Daoy (cell line): ENCODE data around the gene NUBPL. TPM values are rescaled to one million over a fixed set of nuclear protein-coding genes. Genes with fewer than 3 reads are reported as not detected.

Source experiments
- DNase-seq: peaks from one replicate; pipeline ENCODE4 v3.0.0-alpha.2; 2015; ENCODE audit warnings: low read depth
- total RNA-seq: library from RNA; depleted of rRNA; stranded (reverse); fragments of >200 nt; shearing (Covaris generic); gene quantifications from 2 replicates; pipeline ENCODE4 v1.2.3, GENCODE V29; 2014; rRNA removed

Gene NUBPL
- total RNA-seq, result 13.7 and 17.4 TPM in 2 replicates

GRCh38 chr14:31561155-31561846 is at the start of gene NUBPL:
NUBPL (plus strand) TSS chr14:31561404; CDS start chr14:31561440, 36 bp downstream.
- DNase-seq, result peak; percentile 97

GRCh38 chr14:31527087-31527486 is 34.1 kb upstream of the NUBPL start:
- DNase-seq, result no peak

GRCh38 chr14:31527546-31527945 is 33.7 kb upstream of the NUBPL start:
- DNase-seq, result no peak

- DNase-seq, result no peak
Observed at GRCh38 chr14:31529053-31529452, 32.2 kb upstream of the NUBPL start.

GRCh38 chr14:31530136-31530535 is 31.1 kb upstream of the NUBPL start:
- DNase-seq, result no peak

- DNase-seq, result no peak
Observed at GRCh38 chr14:31536201-31536960, 24.8 kb upstream of the NUBPL start.

- DNase-seq, result no peak
Observed at GRCh38 chr14:31541702-31542101, 19.5 kb upstream of the NUBPL start.

- DNase-seq, result no peak
Observed at GRCh38 chr14:31543969-31544799, 17.0 kb upstream of the NUBPL start.

GRCh38 chr14:31544816-31545215 is 16.4 kb upstream of the NUBPL start:
- DNase-seq, result no peak

GRCh38 chr14:31545328-31545727 is 15.9 kb upstream of the NUBPL start:
- DNase-seq, result no peak

GRCh38 chr14:31549817-31550216 is 11.4 kb upstream of the NUBPL start:
- no peak for DNase-seq

- no peak for DNase-seq
Observed at GRCh38 chr14:31550589-31550988, 10.6 kb upstream of the NUBPL start.

GRCh38 chr14:31556191-31556590 is 5.0 kb upstream of the NUBPL start:
- no peak for DNase-seq

GRCh38 chr14:31559939-31560338 is 1.3 kb upstream of the NUBPL start:
- no peak for DNase-seq

GRCh38 chr14:31560759-31561154 is 447 bp upstream of the NUBPL start:
- DNase-seq, result peak; percentile 7

- DNase-seq, result no peak
Observed at GRCh38 chr14:31564194-31564593, 3.0 kb downstream of the NUBPL start.

- no peak for DNase-seq
Observed at GRCh38 chr14:31566456-31566855, 5.3 kb downstream of the NUBPL start.

GRCh38 chr14:31567655-31568054 is 6.5 kb downstream of the NUBPL start:
- DNase-seq, result no peak

- DNase-seq, result no peak
Observed at GRCh38 chr14:31568161-31568560, 7.0 kb downstream of the NUBPL start.

- DNase-seq, result no peak
Observed at GRCh38 chr14:31568671-31569070, 7.5 kb downstream of the NUBPL start.

GRCh38 chr14:31572955-31573354 is 11.8 kb downstream of the NUBPL start:
- no peak for DNase-seq

GRCh38 chr14:31576949-31577348 is 15.7 kb downstream of the NUBPL start:
- no peak for DNase-seq
